NCI-H446 (cell line): Measurements from ENCODE around the gene DLGAP1.
A peak's percentile ranks its signal among the peaks of the same experiment; 100 is the strongest.

ENCODE experiments used
- DNase-seq, 2 experiments: peaks; one replicate each; lab custom pipeline; 2025; lab: John Stamatoyannopoulos, UW

Gene DLGAP1

GRCh38 chr18:3690764-3691066 lies 764.4 kb downstream of the DLGAP1 start:
- DNase-seq: no peak

- DNase-seq: no peak
Measured at GRCh38 chr18:3689986-3690763, 764.9 kb downstream of the DLGAP1 start.

GRCh38 chr18:3689091-3689490 lies 766.0 kb downstream of the DLGAP1 start:
- no peak for DNase-seq

GRCh38 chr18:3688690-3689089 lies 766.4 kb downstream of the DLGAP1 start:
- DNase-seq: no peak

DNA sequence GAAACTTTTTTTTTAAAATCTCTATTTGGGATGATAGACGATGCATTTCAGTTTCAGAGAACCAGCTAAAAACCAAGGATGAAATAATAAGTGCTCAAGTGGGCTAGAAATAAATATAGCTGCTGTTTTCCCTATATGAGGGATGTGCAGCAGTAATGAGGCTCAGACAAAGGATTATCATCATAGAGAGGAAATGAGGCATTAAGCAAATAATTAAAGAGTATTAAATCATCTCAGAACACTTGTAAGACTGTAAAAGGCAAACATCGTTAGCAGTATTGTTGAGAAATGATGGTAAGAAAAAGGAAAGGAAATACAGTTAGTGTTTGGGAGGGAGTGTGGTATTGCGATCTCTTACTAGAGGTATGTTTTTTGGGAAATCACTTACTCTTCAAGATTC lies 771.6 kb downstream of the DLGAP1 start:
- no peak for DNase-seq

- DNase-seq: no peak
Measured at GRCh38 chr18:3682061-3682460, 773.0 kb downstream of the DLGAP1 start.

DNA sequence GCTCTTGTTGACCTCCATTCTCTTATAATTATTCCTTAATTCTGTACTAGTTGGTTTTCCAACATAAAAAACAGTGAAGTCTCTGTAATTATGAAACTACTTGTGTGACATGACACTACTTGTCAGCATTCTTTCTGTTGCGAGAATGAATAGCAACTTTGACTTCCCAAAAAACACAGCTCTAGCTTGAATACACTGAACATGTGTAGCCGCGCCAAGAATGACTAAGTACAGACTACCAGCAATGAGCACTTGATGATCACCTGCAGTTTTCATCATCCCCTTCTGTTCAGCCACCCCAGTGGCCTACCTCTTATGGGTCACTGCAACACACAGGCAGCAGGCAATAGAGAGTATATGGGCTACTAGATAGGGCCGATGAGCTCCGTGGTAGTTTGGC lies 775.9 kb downstream of the DLGAP1 start:
- no peak for DNase-seq

DNA sequence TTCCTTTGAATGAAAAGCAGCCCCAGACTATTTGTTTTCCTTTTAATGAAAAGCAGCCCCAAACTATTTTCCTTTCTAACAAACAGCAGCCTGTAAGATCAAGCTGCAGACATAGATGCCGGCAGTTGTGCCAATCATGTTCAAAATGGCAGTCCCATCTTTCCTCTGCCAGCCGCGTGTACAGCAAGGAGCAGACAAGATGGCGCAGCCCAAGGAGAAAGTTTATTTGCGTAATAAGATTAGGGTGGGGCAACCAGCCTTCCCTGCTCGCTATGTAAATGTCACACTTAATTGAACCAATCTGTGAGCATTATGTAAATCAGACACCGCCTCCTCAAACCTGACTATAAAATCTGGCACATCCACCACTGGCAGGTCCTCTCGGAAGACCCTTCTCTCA lies 779.1 kb downstream of the DLGAP1 start:
- no peak for DNase-seq

DNA sequence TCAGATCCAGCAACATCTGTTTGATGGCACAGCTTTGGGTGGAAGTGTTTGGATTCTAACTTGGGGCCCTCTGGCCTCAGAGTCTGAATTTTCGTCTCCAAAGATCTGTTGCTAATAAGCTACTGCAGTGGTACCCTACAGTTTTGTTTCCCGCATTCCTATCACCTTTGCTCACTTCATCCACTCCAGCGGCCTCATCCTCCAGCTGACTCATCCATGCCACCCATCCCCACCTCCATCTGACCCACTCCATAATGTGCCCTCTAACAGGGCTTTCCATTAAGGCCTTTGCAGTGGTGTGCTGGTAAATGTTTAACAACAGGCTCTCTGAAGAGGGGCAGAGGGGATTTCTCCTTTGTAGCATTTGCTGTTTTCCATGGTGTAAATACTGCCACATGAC lies 779.7 kb downstream of the DLGAP1 start:
- DNase-seq: no peak

DNA sequence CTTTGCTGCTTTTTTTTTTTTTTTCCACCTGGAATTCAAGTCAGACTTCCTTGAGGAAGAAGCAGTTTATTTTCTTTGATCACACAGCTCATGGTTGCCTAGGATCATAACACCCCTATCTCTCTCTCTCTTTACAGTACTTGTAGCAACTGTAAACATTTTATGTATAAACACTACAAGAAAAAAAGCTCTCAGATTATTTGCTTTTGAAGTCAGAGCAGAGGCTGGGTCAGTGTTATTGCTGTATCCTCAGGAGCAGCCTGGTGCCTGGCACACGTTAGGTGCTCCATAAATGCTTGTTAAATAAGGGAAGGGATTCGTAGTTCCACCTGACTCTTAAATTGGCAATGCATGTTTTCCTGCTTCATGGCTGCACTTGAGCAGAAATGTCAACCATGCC lies 783.9 kb downstream of the DLGAP1 start:
- DNase-seq: no peak

GRCh38 chr18:3669376-3669775 lies 785.7 kb downstream of the DLGAP1 start:
- no peak for DNase-seq

- no peak for DNase-seq
Measured at GRCh38 chr18:3667255-3668137, 787.6 kb downstream of the DLGAP1 start.

DNA sequence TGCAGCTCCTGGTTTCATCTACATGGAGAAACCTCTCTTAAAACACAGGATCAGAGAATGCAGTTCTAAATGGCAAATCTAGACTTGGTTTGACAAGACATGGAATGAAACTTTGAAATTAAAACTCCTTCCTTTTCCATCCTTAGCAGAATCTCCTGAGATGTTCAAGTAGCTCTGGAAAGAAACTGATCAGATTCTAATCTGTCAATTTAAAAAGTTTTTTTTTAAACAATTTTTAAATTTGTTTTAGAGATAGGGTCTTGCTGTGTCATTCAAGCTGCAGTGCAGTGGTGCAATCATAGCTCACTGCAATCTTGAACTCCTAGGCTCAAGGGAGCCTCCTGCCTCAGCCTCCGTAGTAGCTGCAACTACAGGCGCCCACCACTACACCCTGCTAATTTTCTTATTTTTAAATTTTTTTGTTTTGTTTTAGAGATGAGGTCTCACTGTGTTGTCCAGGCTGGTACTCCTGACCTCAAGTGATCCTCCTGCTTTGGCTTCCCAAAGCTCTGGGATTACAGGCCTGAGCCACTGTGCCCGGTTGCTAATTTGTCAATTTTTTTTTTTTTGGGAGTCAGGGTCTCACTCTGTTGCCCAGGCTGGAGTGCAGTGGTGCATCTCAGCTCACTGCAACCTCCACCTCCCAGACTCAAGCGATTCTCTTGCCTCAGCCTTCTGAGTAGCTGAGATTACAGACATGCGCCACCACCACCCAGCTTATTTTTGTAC lies 788.4 kb downstream of the DLGAP1 start:
- no peak for DNase-seq

GRCh38 chr18:3665780-3666525 lies 789.2 kb downstream of the DLGAP1 start:
- DNase-seq: peak; percentile 61 to 83

DNA sequence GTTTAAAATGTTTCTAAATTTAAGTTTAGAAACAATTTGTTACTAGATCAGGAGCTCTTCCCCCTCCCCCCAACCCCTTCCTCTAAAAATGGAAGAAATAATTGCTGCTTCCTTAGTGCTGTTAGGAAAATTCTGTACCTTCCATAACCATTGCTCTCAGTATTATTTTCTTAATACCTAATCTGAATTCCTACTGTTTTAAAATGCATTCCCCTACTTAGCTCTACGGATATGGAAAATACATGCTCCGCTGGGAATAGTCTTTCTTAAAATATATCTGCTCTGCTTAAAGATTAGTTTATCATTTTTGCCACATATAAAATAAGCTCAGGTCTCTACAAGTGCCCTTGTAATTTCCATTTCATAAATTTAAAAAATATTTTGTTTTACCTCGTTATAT lies 789.9 kb downstream of the DLGAP1 start:
- DNase-seq: no peak

GRCh38 chr18:3664563-3665178 lies 790.4 kb downstream of the DLGAP1 start:
- DNase-seq: no peak

DNA sequence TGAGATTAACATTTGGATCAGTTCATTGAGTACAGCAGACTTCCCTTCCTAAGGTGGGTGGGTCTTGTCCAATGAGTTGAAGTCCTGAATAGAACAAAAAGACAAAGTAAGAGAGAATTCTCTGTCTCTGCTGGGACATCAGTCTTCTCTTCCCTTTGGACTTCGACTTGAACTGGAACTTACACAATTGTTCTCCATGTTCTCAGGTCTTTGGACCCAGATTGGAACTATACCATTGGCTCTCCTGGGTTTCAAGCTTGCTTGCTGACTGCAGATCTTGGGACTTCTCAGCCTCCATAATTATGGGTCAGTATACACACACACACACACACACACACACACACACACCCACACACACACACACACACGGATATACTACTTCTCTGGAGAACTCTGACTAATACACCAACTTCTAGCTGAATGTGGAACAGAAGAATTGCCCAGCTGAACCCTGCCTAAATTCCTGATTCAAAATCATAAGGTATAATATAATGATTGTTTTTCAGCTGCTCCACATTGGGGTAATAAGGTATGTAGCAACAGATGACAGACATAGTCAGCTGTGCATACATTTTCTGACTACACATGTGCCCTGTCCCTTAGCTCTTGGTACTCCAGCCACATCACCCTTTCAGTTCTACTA lies 791.1 kb downstream of the DLGAP1 start:
- DNase-seq: no peak

GRCh38 chr18:3661989-3662388 lies 793.1 kb downstream of the DLGAP1 start:
- no peak for DNase-seq

DNA sequence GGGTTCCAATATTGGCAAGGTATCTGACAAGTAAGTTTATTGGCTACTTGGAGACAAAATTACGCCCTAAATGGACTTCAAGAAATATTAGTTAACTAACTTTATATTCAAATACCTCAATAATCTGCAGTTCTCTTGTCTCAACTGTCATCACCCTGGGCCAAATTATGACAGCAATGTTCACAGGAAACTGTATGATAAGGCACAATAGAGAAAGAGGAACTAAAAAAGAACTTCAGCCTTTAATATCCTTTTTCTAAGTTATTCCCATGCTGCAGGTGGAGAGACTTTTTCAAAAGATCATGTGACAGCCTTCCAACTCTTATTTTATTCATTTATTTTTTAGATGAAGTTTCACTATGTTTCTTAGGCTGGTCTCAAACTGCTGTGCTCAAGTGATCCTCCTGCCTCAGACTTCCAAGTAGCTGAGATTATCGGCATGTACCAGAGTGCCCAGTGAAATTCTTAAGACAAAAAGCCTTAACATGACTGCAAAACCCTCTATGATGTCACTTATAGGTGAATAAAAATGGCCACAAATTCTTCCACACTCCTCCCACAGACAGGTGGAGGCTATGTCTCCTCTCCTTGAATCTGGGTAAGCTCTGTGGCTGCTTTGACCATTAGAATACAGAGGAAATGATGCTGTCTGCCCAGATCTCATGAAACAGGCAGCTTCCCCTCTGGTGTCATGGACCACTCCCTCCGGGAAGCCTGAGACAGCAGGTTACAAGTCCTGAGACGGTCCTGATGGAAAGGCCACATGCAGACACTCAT lies 794.2 kb downstream of the DLGAP1 start:
- no peak for DNase-seq

DNA sequence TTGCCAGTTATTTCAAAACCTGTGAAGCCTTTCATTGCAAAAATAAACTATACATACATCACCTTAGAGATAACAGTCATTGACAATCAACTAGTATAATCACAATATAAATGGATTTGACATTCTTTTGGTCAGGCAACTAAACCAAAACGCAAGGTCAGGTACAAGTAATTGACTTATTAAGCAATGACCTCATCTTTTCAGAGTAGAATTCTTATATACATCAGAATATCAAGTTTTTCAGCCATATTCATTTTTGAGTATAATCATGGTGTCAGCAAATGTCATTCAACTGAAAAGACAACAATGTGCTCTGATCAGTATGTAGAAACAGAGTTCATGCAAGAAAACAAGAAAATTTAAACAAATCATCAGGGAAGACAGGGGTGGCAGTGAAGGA lies 796.6 kb downstream of the DLGAP1 start:
- no peak for DNase-seq
